T-cell (primary cell): ENCODE results near the gene VWA5B2. TPM values are rescaled to one million over a fixed set of nuclear protein-coding genes. Genes with fewer than 3 reads are reported as not detected.

Experiments
- ATAC-seq, 4 experiments: fragments of 200-7000 bp in 3 of 4; fragments of 150-1000 bp in 1 of 4; cut with Tn5 transposase; replicated peaks in 1 of 4; 1 replicate in 3 of 4; 2 replicates in 1 of 4; pipeline ENCODE4 v1.10.0; 2021; ENCODE audit warnings: moderate library complexity in 3 of 4, mild to moderate bottlenecking in 2 of 4, moderate number of reproducible peaks in 1 of 4
- CTCF ChIA-PET, 2 donors: fragments of 300-600 bp; sonication (Branson Sonifier 250); formaldehyde crosslinking; loops; one replicate each; lab custom pipeline; 2022; ENCODE audit warnings: antibody characterized with exemption in 2 of 2; lab: Charles Lee
- POLR2A ChIA-PET, 2 donors: fragments of 300-600 bp; sonication (Branson Sonifier 250); formaldehyde crosslinking; loops; one replicate each; lab custom pipeline; 2022; ENCODE audit warnings: antibody characterized with exemption in 2 of 2; lab: Charles Lee
- DNase-seq, 35 experiments: peaks; one replicate each; pipeline versions ENCODE4 v3.0.0 to v3.0.0-alpha.2; 2013 to 2023
- H3K27ac ChIP-seq: one replicate; pipeline ENCODE4 v1.5.1; 2013; ENCODE audit warnings: low read length
- H3K27me3 ChIP-seq, 2 experiments: replicated peaks in 1 of 2; 1 replicate in 1 of 2; 2 replicates in 1 of 2; pipeline versions ENCODE4 v1.6.1 to v1.7.0; 2013; ENCODE audit warnings: low read length in 1 of 2, mixed read lengths in 1 of 2; ENCODE audit not compliant: control insufficient read depth in 2 of 2, insufficient read depth in 2 of 2; ENCODE audit errors: extremely low read depth in 1 of 2
- H3K36me3 ChIP-seq, 2 donors: 1 replicate in 1 of 2; 2 replicates in 1 of 2; pipeline versions ENCODE4 v1.6.1 to v1.7.0; 2013; ENCODE audit warnings: low read length in 1 of 2; ENCODE audit not compliant: control insufficient read depth in 2 of 2, insufficient read depth in 1 of 2; ENCODE audit errors: extremely low read depth in 1 of 2
- H3K4me1 ChIP-seq, 2 experiments: 1 replicate in 1 of 2; 2 replicates in 1 of 2; pipeline versions ENCODE4 v1.6.1 to v1.7.0; 2013; ENCODE audit warnings: low read length in 2 of 2, mixed read lengths in 1 of 2; ENCODE audit not compliant: insufficient read depth in 2 of 2, control insufficient read depth in 1 of 2; ENCODE audit errors: extremely low read depth in 1 of 2
- H3K4me3 ChIP-seq, 2 donors: 1 replicate in 1 of 2; 2 replicates in 1 of 2; pipeline versions ENCODE4 v1.5.1 to v1.7.0; 2013; ENCODE audit warnings: mild to moderate bottlenecking in 2 of 2, low read length in 1 of 2, moderate library complexity in 1 of 2; ENCODE audit not compliant: control insufficient read depth in 1 of 2; ENCODE audit errors: extremely low read depth in 1 of 2
- H3K9me3 ChIP-seq: 2 replicates; pipeline ENCODE4 v1.7.0; 2013
- H3K27ac Mint-ChIP-seq, 2 donors: one replicate each; pipeline ENCODE4 v1.8.0; 2020 to 2021; ENCODE audit warnings: mild to moderate bottlenecking in 2 of 2, mixed read lengths in 2 of 2
- H3K27me3 Mint-ChIP-seq, 2 donors: one replicate each; pipeline ENCODE4 v1.8.0; 2021 to 2022; ENCODE audit warnings: mixed read lengths in 2 of 2
- H3K36me3 Mint-ChIP-seq: one replicate; pipeline ENCODE4 v1.8.0; 2021; ENCODE audit warnings: mixed read lengths
- H3K4me1 Mint-ChIP-seq, 3 donors: one replicate each; pipeline ENCODE4 v1.8.0; 2020 to 2022; ENCODE audit warnings: mixed read lengths in 3 of 3, mild to moderate bottlenecking in 1 of 3
- H3K4me3 Mint-ChIP-seq, 3 donors: one replicate each; pipeline ENCODE4 v1.8.0; 2020 to 2022; ENCODE audit warnings: mild to moderate bottlenecking in 3 of 3, mixed read lengths in 3 of 3, moderate library complexity in 3 of 3
- H3K9me3 Mint-ChIP-seq, 3 donors: one replicate each; pipeline ENCODE4 v1.8.0; 2020 to 2022; ENCODE audit warnings: mixed read lengths in 3 of 3
- WGBS: methylation state at CpG from one replicate; pipeline ENCODE4 v1.1.5; 2013; ENCODE audit warnings: missing lambda C conversion rate; ENCODE audit not compliant: insufficient coverage; 5-methylcytosine and 5-hydroxymethylcytosine counted together
- total RNA-seq, 35 experiments: library from RNA in 6 of 35; stranded (reverse) in 6 of 35; fragments of 120-200 nt in 1 of 35; gene quantifications; one replicate each; pipeline versions ENCODE4 v1.2.1 to v1.2.4 and lab custom pipeline; 2013 to 2026

VWA5B2 gene
- total RNA-seq, 5 donors from 2014 or later (not counting 1 experiment from before 2014, with no cell fraction given), result 0.10 to 0.23 (median 0.16) TPM; not detected in 2

DNA sequence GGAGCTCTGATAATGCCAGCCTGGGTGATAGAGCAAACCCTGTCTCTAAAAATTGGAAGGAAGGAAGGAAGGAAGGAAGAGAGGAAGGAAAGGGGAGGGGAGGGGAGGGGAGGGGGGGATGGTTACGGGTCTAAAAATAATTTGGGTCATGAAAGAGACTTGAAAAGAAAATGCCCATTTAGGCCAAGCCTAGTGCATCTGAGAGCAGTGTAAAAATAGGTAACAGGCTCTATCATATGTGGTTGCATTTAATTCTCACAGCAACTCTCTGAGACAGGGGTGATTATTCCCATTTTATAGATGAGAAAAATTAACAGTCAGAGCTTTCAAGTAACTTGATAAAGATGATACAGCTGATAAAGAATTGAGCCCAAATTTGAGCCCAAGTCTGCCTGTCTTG is 42.9 kb downstream of the VWA5B2 start:
- Histone ChIP-seq H3K27me3 (peaks cover 11 to 44% of the 10 kb centered on the region in 2 experiments), H3K27ac (no peak overlapping the region), H3K4me3 (no peak overlapping the region), H3K36me3 (no peaks in the 10 kb centered on the region), H3K9me3 (no peaks in the 10 kb centered on the region), H3K4me1 (peaks cover 0 to 6% of the 10 kb centered on the region in 2 experiments)
- Mint-ChIP-seq H3K4me1 (peaks cover 6 to 9% (median 9%) of the 10 kb centered on the region in 3 donors), H3K27ac (no peak overlapping the region), H3K36me3 (no peaks in the 10 kb centered on the region), H3K27me3 (peaks cover 49 to 50% of the 10 kb centered on the region in 2 donors), H3K4me3 (no peak overlapping the region), H3K9me3 (no peaks in the 10 kb centered on the region)
- DNase-seq, result no peak
- no peak for ATAC-seq
- POLR2A ChIA-PET, result no interaction called here
- 40% methylated on average over 1 of the region's 1 CpG for WGBS
- CTCF ChIA-PET, result interaction anchor here in 1 of 2 donors (0.7 kb wide), 1 partner anchor 18 kb away, joined by 9 read pairs; no protein-coding TSS in a partner anchor

DNA sequence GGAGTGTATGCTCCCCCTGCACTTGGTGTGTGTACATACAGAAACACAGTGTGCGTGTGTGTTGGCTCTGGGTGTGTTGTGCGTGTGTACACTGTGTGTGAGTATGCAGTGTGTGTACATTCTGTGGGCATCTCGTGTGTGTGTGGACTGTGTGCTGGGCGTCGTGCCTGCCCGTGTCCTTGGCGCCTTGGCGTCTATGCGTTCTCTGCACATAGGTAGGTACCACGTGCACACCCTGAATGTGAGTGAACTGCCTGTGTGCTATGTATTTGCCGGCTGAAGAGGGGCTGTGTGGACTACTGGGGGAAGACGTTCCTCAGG is 46.0 kb downstream of the VWA5B2 start:
- no peaks in the 10 kb centered on the region for H3K36me3 ChIP-seq
- H3K27ac ChIP-seq, result no peak overlapping the region
- 81% methylated on average over 12 of the region's 12 CpGs for WGBS
- H3K27ac Mint-ChIP-seq, result no peak overlapping the region
- H3K4me3 Mint-ChIP-seq, result peak overlapping the region in 2 of 3 donors; percentile 2 to 63
- ATAC-seq, result no peak
- H3K4me3 ChIP-seq, result no peak overlapping the region
- CTCF ChIA-PET, result no interaction called here
- H3K9me3 ChIP-seq, result no peaks in the 10 kb centered on the region
- POLR2A ChIA-PET, result no interaction called here
- H3K36me3 Mint-ChIP-seq, result no peaks in the 10 kb centered on the region
- H3K27me3 ChIP-seq, result peaks cover 11 to 52% of the 10 kb centered on the region in 2 experiments
- H3K4me1 Mint-ChIP-seq, result peaks cover 6 to 9% (median 9%) of the 10 kb centered on the region in 3 donors
- H3K4me1 ChIP-seq, result peaks cover 0 to 6% of the 10 kb centered on the region in 2 experiments
- no peak for DNase-seq
- peaks cover 44 to 52% of the 10 kb centered on the region in 2 donors for H3K27me3 Mint-ChIP-seq
- H3K9me3 Mint-ChIP-seq, result no peaks in the 10 kb centered on the region

DNA sequence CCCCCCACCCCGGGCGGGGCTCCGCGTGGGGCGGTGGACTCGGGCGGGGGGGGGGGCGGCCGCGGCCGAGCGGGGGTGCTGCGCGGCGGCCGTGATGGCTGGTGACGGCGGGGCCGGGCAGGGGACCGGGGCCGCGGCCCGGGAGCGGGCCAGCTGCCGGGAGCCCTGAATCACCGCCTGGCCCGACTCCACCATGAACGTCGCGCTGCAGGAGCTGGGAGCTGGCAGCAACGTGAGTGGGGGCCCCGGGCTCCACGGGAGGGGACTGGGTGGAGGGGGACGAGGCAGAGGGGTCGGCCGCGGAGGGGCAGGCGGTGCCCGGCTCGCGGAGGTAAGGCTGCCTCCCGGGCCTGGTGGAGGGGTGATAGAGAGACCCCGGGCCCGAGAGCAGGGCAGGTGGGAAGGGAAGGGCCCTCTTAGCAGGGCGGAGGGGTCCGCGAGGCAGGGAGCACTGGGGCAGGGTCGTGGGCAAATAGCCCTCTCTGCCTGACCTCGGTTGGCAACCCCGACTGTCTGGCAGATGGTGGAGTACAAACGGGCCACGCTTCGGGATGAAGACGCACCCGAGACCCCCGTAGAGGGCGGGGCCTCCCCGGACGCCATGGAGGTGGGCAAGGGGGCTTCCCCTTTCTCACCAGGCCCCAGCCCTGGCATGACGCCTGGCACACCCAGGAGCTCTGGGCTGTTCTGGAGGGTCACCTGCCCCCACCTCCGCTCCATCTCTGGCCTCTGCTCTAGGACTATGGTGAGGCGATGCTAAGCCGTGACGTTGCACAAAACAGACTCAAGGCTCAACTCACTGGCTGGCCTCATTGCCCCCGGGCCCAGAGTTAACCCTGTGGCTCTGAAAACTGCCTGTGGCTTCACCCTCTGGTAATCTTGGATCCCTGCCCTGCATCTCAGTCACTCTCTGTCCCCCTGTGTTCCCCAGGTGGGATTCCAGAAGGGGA is 46.9 kb downstream of the VWA5B2 start, which contains the start of gene ECE2:
ECE2 (plus strand) TSS at position 62 of the 950 bp plus-strand sequence; CDS start at position 194, 132 bp downstream.
- Mint-ChIP-seq H3K27ac (no peak within 1 kb of the TSS), H3K4me3 (peak within 1 kb of the TSS in 2 of 3 donors; percentile 2 to 63), H3K36me3 (no peaks in the 10 kb centered on the region), H3K27me3 (peaks cover 44 to 51% of the 10 kb centered on the region in 2 donors), H3K9me3 (no peaks in the 10 kb centered on the region), H3K4me1 (peaks cover 6 to 9% (median 9%) of the 10 kb centered on the region in 3 donors)
- H3K36me3 ChIP-seq, result no peaks in the 10 kb centered on the region
- peaks cover 0 to 6% of the 10 kb centered on the region in 2 experiments for H3K4me1 ChIP-seq
- POLR2A ChIA-PET, result no interaction called here
- 21% methylated on average over 58 of the region's 65 CpGs for WGBS
- ATAC-seq, result no peak
- no peak within 1 kb of the TSS for H3K4me3 ChIP-seq
- CTCF ChIA-PET, result no interaction called here
- H3K27ac ChIP-seq, result no peak within 1 kb of the TSS
- no peak for DNase-seq
- peaks cover 11 to 51% of the 10 kb centered on the region in 2 experiments for H3K27me3 ChIP-seq
- H3K9me3 ChIP-seq, result no peaks in the 10 kb centered on the region

DNA sequence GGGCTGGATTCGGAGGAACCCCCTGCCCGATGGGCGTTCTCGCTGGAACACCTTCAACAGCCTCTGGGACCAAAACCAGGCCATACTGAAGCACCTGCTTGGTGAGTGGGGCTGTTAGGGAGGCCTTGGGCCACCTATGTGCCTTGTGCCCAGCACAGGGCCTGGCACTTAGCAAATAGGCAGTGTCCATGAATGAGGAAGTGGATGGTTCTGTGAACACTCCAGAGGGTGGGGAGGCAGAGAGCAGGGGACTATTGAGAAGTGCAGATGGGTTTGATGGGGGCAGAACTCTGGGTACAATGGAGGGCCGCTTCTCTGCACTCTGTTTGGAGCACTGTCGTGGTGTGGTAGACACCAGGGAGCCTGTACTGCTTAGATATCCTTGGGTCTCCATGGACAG is 48.0 kb downstream of the VWA5B2 start:
- 84% methylated on average over 6 of the region's 6 CpGs for WGBS
- Histone ChIP-seq H3K9me3 (no peaks in the 10 kb centered on the region), H3K27me3 (peaks cover 11 to 46% of the 10 kb centered on the region in 2 experiments), H3K4me1 (peaks cover 0 to 6% of the 10 kb centered on the region in 2 experiments), H3K36me3 (no peaks in the 10 kb centered on the region), H3K4me3 (no peak overlapping the region), H3K27ac (no peak overlapping the region)
- Mint-ChIP-seq H3K4me3 (no peak overlapping the region), H3K36me3 (no peaks in the 10 kb centered on the region), H3K27ac (no peak overlapping the region), H3K27me3 (peaks cover 34 to 46% of the 10 kb centered on the region in 2 donors), H3K4me1 (peaks cover 6 to 9% (median 9%) of the 10 kb centered on the region in 3 donors), H3K9me3 (no peaks in the 10 kb centered on the region)
- POLR2A ChIA-PET, result no interaction called here
- ATAC-seq, result no peak
- DNase-seq, result no peak
- CTCF ChIA-PET, result no interaction called here

DNA sequence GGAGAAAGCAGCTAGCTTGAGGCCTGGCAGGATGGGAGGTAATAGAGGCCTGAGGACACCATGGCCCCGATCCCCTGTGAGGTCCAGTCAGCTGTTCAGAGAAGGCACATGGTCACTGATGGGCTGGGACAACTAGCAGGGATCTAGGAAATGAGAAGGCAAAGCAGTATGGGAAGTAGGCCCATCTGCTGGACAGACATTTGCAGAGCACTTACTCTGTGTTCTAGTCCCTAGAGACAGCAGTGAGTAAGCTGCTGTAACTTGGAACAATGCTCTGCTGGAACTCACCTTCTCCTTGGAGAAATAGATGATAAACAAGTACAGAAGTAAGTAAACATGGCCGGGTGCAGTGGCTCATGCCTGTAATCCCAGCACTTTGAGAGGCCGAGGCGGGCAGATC is 53.6 kb downstream of the VWA5B2 start:
- Mint-ChIP-seq H3K27me3 (peaks cover 22 to 43% of the 10 kb centered on the region in 2 donors), H3K9me3 (no peaks in the 10 kb centered on the region), H3K27ac (no peak overlapping the region), H3K4me1 (no peaks in the 10 kb centered on the region), H3K36me3 (no peaks in the 10 kb centered on the region), H3K4me3 (no peak overlapping the region)
- Histone ChIP-seq H3K36me3 (no peaks in the 10 kb centered on the region), H3K27ac (no peak overlapping the region), H3K9me3 (no peaks in the 10 kb centered on the region), H3K4me1 (no peaks in the 10 kb centered on the region), H3K4me3 (no peak overlapping the region), H3K27me3 (peaks cover 0 to 23% of the 10 kb centered on the region in 2 experiments)
- ATAC-seq, result no peak
- ChIA-PET CTCF (interaction anchor here in 1 of 2 donors (1.4 kb wide), 1 partner anchor 11 kb away, joined by 3 read pairs; no protein-coding TSS in a partner anchor), POLR2A (no interaction called here)
- WGBS, result 76% methylated on average over 2 of the region's 4 CpGs
- no peak for DNase-seq

DNA sequence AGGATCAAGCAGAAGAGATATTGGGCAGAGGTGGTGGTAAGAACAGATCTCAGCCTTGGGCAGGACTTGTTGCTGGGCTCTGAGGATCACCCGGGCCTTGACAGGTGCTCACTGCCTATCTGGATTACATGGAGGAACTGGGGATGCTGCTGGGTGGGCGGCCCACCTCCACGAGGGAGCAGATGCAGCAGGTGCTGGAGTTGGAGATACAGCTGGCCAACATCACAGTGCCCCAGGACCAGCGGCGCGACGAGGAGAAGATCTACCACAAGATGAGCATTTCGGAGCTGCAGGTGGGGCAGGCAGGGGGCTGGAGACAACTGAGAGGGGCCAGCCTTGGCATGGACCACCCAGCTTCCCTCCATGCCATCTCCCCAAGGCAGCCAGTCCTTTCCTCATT is 54.3 kb downstream of the VWA5B2 start:
- CTCF ChIA-PET, result interaction anchor here in 1 of 2 donors (0.6 kb wide), 1 partner anchor 361 kb away, joined by 4 read pairs; no protein-coding TSS in a partner anchor
- WGBS, result 87% methylated on average over 7 of the region's 8 CpGs

More for the DNA sequence above, 54.3 kb downstream of the VWA5B2 start:
- H3K27me3 ChIP-seq, result peaks cover 0 to 18% of the 10 kb centered on the region in 2 experiments
- H3K27me3 Mint-ChIP-seq, result peaks cover 19 to 37% of the 10 kb centered on the region in 2 donors
- no peaks in the 10 kb centered on the region for H3K4me1 Mint-ChIP-seq
- H3K4me3 Mint-ChIP-seq, result no peak overlapping the region
- H3K4me3 ChIP-seq, result no peak overlapping the region
- H3K36me3 ChIP-seq, result no peaks in the 10 kb centered on the region
- DNase-seq (no peak), ATAC-seq (no peak)
- no peak overlapping the region for H3K27ac ChIP-seq
- H3K4me1 ChIP-seq, result no peaks in the 10 kb centered on the region
- POLR2A ChIA-PET, result no interaction called here
- no peak overlapping the region for H3K27ac Mint-ChIP-seq
- H3K9me3 Mint-ChIP-seq, result no peaks in the 10 kb centered on the region
- H3K9me3 ChIP-seq, result no peaks in the 10 kb centered on the region
- H3K36me3 Mint-ChIP-seq, result no peaks in the 10 kb centered on the region
